C4-2B (cell line): ENCODE measurements around the gene CDHR3.

ENCODE experiments used
- ZFX ChIP-seq: fragments of 450-650 bp; IDR thresholded peaks from 2 replicates; pipeline ENCODE4 v1.6.1; 2017
- TF ChIP-seq, protein P1 (sequence below): fragments of 450-650 bp; conservative IDR thresholded peaks from 2 replicates; pipeline ENCODE4 v1.5.1; 2017; ENCODE audit warnings: mild to moderate bottlenecking

- TF ChIP-seq, protein P1, sequence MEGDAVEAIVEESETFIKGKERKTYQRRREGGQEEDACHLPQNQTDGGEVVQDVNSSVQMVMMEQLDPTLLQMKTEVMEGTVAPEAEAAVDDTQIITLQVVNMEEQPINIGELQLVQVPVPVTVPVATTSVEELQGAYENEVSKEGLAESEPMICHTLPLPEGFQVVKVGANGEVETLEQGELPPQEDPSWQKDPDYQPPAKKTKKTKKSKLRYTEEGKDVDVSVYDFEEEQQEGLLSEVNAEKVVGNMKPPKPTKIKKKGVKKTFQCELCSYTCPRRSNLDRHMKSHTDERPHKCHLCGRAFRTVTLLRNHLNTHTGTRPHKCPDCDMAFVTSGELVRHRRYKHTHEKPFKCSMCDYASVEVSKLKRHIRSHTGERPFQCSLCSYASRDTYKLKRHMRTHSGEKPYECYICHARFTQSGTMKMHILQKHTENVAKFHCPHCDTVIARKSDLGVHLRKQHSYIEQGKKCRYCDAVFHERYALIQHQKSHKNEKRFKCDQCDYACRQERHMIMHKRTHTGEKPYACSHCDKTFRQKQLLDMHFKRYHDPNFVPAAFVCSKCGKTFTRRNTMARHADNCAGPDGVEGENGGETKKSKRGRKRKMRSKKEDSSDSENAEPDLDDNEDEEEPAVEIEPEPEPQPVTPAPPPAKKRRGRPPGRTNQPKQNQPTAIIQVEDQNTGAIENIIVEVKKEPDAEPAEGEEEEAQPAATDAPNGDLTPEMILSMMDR: no peak
- no peak for TF ChIP-seq ZFX
Observed at GRCh38 chr7:105990727-105991453, 27.8 kb downstream of the CDHR3 start.
